ENCODE data around the gene INHBC.

The INHBC gene

GRCh38 chr12:57469296-57470164 lies 34.9 kb downstream of the INHBC start:
- no peak for DNase-seq (ENCODE audit: low read depth)

DNA sequence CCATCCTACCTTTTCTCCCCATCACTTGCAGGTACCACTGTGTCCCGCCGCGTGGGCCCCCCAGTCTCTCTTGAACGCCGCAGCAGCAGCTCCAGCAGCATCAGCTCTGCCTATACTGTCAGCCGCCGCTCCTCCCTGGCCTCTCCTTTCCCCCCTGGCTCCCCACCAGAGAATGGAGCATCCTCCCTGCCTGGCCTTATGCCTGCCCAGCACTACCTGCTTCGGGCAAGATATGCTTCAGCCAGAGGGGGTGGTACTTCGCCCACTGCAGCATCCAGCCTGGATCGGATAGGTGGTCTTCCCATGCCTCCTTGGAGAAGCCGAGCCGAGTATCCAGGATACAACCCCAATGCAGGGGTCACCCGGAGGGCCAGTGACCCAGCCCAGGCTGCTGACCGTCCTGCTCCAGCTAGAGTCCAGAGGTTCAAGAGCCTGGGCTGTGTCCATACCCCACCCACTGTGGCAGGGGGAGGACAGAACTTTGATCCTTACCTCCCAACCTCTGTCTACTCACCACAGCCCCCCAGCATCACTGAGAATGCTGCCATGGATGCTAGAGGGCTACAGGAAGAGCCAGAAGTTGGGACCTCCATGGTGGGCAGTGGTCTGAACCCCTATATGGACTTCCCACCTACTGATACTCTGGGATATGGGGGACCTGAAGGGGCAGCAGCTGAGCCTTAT lies 35.8 kb downstream of the INHBC start:
- DNase-seq (ENCODE audit: low read depth) = no peak

DNA sequence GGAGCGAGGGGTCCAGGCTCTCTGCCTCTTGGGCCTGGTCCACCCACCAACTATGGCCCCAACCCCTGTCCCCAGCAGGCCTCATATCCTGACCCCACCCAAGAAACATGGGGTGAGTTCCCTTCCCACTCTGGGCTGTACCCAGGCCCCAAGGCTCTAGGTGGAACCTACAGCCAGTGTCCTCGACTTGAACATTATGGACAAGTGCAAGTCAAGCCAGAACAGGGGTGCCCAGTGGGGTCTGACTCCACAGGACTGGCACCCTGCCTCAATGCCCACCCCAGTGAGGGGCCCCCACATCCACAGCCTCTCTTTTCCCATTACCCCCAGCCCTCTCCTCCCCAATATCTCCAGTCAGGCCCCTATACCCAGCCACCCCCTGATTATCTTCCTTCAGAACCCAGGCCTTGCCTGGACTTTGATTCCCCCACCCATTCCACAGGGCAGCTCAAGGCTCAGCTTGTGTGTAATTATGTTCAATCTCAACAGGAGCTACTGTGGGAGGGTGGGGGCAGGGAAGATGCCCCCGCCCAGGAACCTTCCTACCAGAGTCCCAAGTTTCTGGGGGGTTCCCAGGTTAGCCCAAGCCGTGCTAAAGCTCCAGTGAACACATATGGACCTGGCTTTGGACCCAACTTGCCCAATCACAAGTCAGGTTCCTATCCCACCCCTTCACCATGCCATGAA lies 36.5 kb downstream of the INHBC start:
- no peak for DNase-seq (ENCODE audit: low read depth)

- no peak for DNase-seq (ENCODE audit: low read depth)
These were observed 37.1 kb downstream of the INHBC start for GRCh38 chr12:57471661-57472060.

GRCh38 chr12:57472391-57472790 lies 37.8 kb downstream of the INHBC start:
- no peak for DNase-seq (ENCODE audit: low read depth)

- DNase-seq (ENCODE audit: low read depth) = no peak
These were observed 38.8 kb downstream of the INHBC start for GRCh38 chr12:57473392-57473791.

GRCh38 chr12:57473886-57474285 lies 39.3 kb downstream of the INHBC start:
- no peak for DNase-seq (ENCODE audit: low read depth)

GRCh38 chr12:57474430-57474829 lies 39.8 kb downstream of the INHBC start:
- no peak for DNase-seq (ENCODE audit: low read depth)

DNA sequence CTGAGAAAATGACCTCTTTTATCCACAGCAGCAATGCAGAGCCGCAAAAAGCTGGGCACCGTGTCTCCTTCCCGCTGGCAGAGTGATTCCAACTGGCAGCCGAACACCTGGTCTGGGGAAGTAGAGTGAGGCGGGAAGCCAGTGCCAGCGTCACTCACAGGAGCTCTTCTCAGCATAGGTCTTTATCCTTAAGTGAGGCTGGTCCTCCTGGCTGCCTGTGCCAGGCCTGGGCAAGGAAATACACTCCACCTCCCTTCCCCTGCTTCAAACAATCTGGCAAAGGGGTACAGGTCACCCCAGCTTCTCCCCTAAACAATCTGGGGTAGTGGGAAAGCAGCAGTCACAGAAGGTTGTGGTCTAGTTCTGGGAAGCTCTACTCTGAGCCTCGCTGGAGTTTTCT lies 40.3 kb downstream of the INHBC start:
- no peak for DNase-seq (ENCODE audit: low read depth)

GRCh38 chr12:57475271-57476161 lies 40.9 kb downstream of the INHBC start:
- DNase-seq (ENCODE audit: low read depth) = no peak

GRCh38 chr12:57476162-57476992 lies 41.8 kb downstream of the INHBC start:
- no peak for DNase-seq (ENCODE audit: low read depth)

- DNase-seq (ENCODE audit: low read depth) = no peak
These were observed 42.6 kb downstream of the INHBC start for GRCh38 chr12:57476993-57477709.

DNA sequence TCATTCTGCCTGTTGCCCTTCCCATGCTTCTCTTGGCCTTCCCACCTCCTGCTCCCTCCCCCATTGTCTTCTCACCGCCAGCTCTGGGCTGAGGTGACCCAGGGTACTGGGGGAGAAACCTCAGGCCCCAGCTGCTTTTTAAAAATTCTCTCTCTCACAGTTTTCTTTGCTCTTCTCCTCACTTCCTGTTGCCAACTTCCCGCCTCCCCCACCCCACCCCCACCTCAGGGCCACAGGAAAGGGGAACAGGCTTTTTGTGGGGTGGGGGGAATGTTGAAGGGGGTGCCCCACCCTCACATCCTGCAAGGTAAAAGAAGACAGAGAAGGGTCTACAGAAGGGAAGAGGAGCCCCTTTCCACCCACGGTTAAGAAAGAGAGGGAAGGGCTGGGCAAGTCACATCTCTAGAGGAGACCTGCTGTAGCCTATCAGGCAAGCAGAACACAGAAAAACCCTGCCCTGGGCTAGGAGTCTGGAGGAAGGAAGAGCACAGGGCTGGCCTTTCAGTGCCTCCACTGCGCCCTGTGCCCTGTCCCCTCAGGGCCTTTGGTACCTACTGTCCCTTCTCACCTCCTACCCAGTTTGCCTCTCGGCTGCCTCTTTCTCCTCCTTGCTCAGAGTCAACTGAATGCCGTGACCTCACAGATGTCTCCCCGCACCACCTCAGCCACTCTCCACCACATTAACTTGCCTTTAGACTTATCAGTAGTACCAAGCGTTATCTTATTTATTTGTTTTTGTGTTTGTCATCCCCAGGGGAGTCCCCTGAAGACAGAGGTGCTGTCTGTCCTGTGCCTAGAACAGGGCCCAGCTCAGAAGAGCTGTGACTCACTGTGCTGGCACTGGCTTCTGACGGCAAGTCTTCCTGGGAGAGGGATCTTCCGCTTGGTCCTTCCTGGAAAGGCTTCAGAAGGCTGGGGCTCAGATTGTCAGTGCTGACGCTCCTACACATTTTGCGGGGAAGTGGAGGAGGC lies 43.4 kb downstream of the INHBC start:
- no peak for DNase-seq (ENCODE audit: low read depth)

GRCh38 chr12:57479043-57479375 lies 44.4 kb downstream of the INHBC start:
- DNase-seq (ENCODE audit: low read depth) = no peak

GRCh38 chr12:57479376-57480115 lies 45.0 kb downstream of the INHBC start, which contains the start of gene ARHGAP9:
TSS of gene ARHGAP9 (minus strand) at chr12:57479866. CDS start at chr12:57479406, 460 bp downstream.
- DNase-seq (ENCODE audit: low read depth) = no peak

DNA sequence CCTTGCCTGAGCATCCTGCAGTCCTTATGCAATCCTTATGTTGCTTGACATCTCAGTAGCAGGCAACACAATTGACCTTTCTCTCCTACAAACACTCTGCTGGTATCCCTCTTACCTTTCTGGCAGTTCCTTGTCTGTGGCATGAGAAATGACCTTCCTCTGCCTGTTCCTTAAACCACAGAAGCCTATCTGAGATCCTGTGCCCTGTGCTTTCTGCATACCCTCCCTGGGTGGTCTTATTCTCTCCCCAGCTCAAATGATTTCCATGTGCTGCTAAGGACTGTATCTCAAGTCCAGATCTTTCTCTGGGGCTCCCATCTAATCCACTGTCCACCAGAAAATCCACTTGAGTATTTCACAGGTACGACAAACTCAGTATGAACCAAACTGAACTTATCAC lies 47.1 kb downstream of the INHBC start:
- no peak for DNase-seq (ENCODE audit: low read depth)

DNA sequence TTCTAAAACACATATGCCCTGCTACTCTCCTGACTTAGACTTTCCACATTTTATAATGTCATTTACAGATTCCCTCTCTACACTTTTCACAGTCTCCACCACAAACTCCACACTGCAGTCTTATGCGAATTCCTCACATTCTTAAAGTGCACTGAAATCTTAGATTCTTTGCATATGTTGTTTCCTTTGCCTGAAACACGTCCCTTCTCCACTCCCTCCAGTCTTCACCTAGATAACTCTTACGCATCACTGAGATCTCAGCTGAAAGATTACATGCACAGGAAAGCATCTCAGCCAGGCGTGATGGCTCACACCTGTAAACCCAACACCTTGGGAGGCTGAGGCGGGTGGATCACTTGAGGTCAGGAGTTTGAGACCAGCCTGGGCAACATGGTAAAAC lies 48.9 kb downstream of the INHBC start:
- DNase-seq (ENCODE audit: low read depth) = no peak

- no peak for DNase-seq (ENCODE audit: low read depth)
These were observed 51.1 kb downstream of the INHBC start for GRCh38 chr12:57485695-57486094.

All from stimulated activated CD8-positive, alpha-beta memory T cell treated with anti-CD3 and anti-CD28 coated beads, Interleukin-12 subunit alpha, Interleukin-12 subunit beta, amount 100 ng/mL, for 1 hour (primary cell).